GM12875 (cell line): Measurements from ENCODE around the gene SFMBT2.

Source experiments
- H3K4me3 ChIP-seq: one replicate; pipeline ENCODE4 v1.5.1; 2011; ENCODE audit warnings: low read depth, low read length, control low read depth
- TF ChIP-seq, protein P1 (sequence below): IDR thresholded peaks from 2 replicates; pipeline ENCODE4 v1.5.1; 2011; ENCODE audit warnings: low read depth, mild to moderate bottlenecking, control low read depth, inconsistent platforms, low read length, moderate library complexity, borderline replicate concordance; ENCODE audit not compliant: insufficient read depth

Gene SFMBT2

DNA sequence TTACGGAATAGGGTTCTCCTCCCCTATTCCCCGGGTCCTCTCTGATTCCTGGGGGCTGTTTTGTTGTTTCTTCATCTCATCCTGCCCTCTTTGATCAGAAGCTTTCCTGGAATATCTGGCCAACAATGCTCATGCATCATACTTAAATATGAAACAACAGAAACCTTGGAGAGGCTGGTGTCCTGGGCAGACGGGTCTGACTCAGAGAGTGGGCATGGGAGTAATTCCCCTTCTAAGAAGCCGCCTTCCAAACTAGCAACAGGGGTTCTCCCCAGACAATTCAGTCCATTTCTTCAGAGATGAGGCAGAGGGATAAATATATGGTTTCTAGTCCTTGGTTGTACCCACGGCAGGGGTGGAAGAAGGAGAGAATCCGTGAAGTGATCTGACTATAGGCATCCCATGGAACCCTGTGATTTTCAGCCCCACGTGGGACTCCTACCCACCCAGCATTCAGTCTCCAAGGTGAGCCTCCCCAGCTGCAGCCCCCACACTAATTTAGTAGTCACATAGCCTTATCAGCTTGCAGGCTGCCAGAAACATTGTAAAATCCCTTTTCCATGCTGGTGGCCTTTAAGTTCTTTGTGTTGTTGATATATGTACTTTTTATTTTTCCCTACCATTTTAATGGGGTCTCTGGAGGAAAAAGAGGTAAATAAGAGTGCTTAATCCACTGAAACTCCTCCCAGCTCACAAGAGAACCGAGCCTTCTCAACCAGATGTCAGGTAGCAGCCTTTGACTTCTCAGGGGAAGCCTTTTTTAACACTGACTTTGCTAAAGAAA lies 119.2 kb downstream of the SFMBT2 start:
- no peak overlapping the region for H3K4me3 ChIP-seq
- TF ChIP-seq, protein P1, sequence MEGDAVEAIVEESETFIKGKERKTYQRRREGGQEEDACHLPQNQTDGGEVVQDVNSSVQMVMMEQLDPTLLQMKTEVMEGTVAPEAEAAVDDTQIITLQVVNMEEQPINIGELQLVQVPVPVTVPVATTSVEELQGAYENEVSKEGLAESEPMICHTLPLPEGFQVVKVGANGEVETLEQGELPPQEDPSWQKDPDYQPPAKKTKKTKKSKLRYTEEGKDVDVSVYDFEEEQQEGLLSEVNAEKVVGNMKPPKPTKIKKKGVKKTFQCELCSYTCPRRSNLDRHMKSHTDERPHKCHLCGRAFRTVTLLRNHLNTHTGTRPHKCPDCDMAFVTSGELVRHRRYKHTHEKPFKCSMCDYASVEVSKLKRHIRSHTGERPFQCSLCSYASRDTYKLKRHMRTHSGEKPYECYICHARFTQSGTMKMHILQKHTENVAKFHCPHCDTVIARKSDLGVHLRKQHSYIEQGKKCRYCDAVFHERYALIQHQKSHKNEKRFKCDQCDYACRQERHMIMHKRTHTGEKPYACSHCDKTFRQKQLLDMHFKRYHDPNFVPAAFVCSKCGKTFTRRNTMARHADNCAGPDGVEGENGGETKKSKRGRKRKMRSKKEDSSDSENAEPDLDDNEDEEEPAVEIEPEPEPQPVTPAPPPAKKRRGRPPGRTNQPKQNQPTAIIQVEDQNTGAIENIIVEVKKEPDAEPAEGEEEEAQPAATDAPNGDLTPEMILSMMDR: no peak

DNA sequence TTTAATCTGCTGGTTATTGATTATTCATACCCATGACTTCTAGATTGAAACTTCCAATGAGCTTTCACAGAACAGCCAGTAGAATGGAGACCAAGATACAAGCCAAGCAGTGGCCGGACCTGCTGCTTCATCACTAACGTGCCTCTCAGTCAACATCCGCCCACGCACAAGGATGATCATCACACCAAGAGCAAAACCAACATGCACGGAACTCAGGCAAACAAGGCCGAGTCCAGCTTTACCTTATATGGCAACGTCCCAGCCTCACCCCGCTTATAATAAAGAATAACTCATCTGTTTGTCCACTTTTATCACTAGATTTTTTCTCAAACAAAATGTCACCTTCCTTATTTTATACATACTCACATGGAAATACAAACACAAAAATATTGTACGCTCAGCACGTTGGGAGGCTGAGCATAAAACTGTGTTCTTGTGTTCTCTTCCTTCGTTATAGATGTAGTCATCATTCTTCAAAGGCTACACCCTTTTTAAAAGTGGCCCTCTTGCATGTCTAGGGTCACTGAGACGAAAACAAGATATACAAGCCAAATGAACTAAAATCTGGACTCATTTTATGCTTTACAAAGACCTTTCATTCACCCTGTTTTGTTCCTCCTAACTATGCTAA lies 122.7 kb downstream of the SFMBT2 start:
- H3K4me3 ChIP-seq: no peak overlapping the region
- TF ChIP-seq, protein P1: no peak

DNA sequence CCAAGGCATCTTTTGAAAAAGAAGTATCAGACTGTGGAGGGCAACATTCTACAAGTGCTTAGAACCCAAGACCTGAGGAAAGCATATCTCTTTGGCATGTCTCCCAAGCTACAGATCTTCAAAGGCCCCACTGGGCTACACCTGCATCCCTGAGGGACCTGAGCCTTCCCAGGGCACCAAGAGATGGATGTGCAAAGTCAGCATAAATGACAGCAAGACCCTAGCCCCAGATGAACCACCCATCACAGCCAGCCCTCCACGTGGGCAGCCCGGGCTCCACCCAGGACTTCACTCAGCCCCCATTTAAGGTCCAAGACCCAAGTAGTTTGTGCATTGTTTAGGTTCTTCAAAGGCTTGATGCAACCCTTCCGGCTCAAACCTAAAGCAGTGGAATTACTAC lies 123.5 kb downstream of the SFMBT2 start:
- TF ChIP-seq, protein P1: no peak
- H3K4me3 ChIP-seq: no peak overlapping the region

DNA sequence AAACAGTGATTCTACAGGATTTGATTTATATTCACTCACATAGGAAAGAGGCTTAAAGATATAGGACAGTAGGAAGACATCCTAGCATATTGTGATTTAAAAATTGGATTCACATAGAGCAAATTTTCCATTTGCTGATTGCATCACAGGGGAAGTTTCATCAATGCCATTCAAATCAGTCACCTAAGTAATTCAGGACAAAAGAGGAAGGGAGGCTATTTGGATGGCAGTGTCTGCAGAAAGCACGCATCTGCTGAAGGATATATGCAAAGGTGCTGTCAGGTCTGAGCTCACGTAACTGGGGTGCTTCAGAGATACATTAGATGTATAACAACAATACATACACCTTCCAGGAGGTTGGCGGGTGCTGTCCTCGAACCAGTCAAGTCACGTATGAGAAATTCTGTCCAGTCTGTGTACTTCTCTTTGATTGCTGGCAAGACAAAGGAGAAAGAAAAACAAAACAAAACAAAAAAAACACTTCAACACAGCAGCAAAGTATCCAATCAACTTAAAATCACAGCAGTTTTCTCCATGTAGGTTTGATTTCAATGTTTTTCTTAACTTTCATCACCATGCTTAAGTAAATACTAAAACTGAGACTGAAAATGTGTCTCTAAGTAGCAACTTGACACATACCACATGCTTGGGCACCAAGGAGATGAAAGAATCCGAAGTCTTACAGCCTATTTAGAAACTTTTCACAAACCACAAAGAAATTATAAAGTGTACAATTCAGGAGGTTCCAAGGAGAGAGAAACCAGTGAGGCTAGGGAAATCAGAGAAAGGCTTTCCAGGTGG lies 125.1 kb downstream of the SFMBT2 start:
- TF ChIP-seq, protein P1: no peak

DNA sequence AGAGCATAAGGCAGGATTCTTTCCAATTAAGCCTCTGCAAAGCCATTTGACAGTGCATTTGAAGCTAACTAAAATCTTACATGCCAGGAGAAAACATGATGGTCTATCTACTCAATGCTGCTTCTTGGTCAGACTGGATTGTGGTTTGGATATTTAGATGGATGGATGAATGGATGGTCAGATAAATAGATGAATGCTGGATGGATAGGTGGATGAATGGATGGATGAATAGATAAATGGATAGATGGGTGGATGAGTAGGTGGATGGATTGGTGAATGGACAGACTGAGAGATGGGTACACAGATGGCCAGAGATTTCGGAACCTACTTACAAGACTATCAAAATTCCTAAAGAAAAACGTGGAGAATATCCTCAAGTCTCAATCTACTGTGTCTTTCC lies 127.6 kb downstream of the SFMBT2 start:
- no peak overlapping the region for H3K4me3 ChIP-seq
- TF ChIP-seq, protein P1: no peak

More for the DNA sequence above, 125.1 kb downstream of the SFMBT2 start:
- no peak overlapping the region for H3K4me3 ChIP-seq

DNA sequence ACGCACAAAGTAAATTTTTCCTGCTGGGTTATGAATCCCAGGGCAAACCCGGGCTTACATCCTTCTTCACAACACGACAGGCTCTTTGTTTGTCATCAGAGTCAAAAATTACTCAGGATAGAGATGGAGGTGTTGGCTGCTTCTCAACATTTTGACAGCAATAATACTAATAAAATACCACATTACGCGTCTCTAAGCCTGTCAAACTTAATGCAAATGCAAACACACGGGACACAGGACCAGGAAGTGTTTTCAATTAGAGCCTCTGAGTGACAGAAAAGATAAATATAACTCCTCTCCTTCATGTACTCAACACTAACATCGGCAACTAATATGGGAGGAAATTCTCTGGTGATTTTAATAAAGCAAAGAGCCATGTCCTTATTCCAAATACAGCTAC lies 128.4 kb downstream of the SFMBT2 start:
- TF ChIP-seq, protein P1: no peak
- no peak overlapping the region for H3K4me3 ChIP-seq
